Measurements from ENCODE around the gene GALC.

GRCh38 chr14:87989221-87989955, 3.6 kb downstream of the GALC start:
- TF ChIP-seq CTCF (conservative IDR thresholded peaks at IDR 0.05; ENCODE audit: low read depth, low read length) (no peak), EZH2 (IDR thresholded peaks at IDR 0.05; ENCODE audit: low read length, unreplicated experiment) (no peak), EZH2phosphoT487 (IDR thresholded peaks at IDR 0.05; ENCODE audit: borderline replicate concordance, low read length) (no peak)

All from PC-3 (cell line).